MM.1S (cell line): Measurements from ENCODE around the gene TMEM17.

ENCODE experiments used
- DNase-seq: peaks from one replicate; pipeline ENCODE4 v3.0.0-alpha.2; 2015
- H2AFZ ChIP-seq: fragments of 300-600 bp; sonication (generic); 2 replicates; pipeline ENCODE4 v1.6.0; 2016; ENCODE audit warnings: antibody characterized with exemption, low read length
- H3F3A ChIP-seq: fragments of 300-600 bp; sonication (generic); 2 replicates; pipeline ENCODE4 v1.6.1; 2016; ENCODE audit warnings: mild to moderate bottlenecking, antibody characterized with exemption, low read length, moderate library complexity, mixed read lengths; ENCODE audit not compliant: insufficient read depth
- H3K27ac ChIP-seq: fragments of 300-600 bp; sonication (generic); 2 replicates; pipeline ENCODE4 v1.5.1; 2016; ENCODE audit warnings: mild to moderate bottlenecking, low read length
- H3K27me3 ChIP-seq: fragments of 300-600 bp; sonication (generic); replicated peaks from 2 replicates; pipeline ENCODE4 v1.6.0; 2016; ENCODE audit warnings: low read length; ENCODE audit not compliant: insufficient read depth
- H3K36me3 ChIP-seq: fragments of 300-600 bp; sonication (generic); replicated peaks from 2 replicates; pipeline ENCODE4 v1.6.1; 2016; ENCODE audit warnings: mild to moderate bottlenecking, low read length, mixed read lengths; ENCODE audit not compliant: insufficient read depth
- H3K4me1 ChIP-seq: fragments of 300-600 bp; sonication (generic); 2 replicates; pipeline ENCODE4 v1.6.1; 2016; ENCODE audit warnings: low read length, mixed read lengths
- H3K4me2 ChIP-seq: fragments of 300-600 bp; sonication (generic); 2 replicates; pipeline ENCODE4 v1.6.0; 2016; ENCODE audit warnings: low read depth, low read length
- H3K4me3 ChIP-seq: fragments of 300-600 bp; sonication (generic); 2 replicates; pipeline ENCODE4 v1.5.1; 2016; ENCODE audit warnings: low read length, mixed read lengths
- H3K79me2 ChIP-seq: fragments of 300-600 bp; sonication (generic); 2 replicates; pipeline ENCODE4 v1.6.1; 2016; ENCODE audit warnings: mixed run types, low read length, mixed read lengths
- H3K9ac ChIP-seq: fragments of 300-600 bp; sonication (generic); 2 replicates; pipeline ENCODE4 v1.6.1; 2016; ENCODE audit warnings: low read length, mixed read lengths
- H3K9me2 ChIP-seq: fragments of 300-600 bp; sonication (generic); replicated peaks from 2 replicates; pipeline ENCODE4 v1.6.1; 2016; ENCODE audit warnings: mild to moderate bottlenecking, low read length, mixed read lengths; ENCODE audit not compliant: insufficient read depth
- H3K9me3 ChIP-seq: fragments of 300-600 bp; sonication (generic); replicated peaks from 2 replicates; pipeline ENCODE4 v1.6.1; 2016; ENCODE audit warnings: mild to moderate bottlenecking, low read length, mixed read lengths; ENCODE audit not compliant: insufficient read depth
- H4K20me1 ChIP-seq: fragments of 300-600 bp; sonication (generic); 2 replicates; pipeline ENCODE4 v1.6.1; 2016; ENCODE audit warnings: mild to moderate bottlenecking, low read length, moderate library complexity, mixed read lengths; ENCODE audit not compliant: insufficient read depth
- CTCF ChIP-seq: fragments of 300-600 bp; sonication (generic); IDR thresholded peaks from 2 replicates; pipeline ENCODE4 v1.5.1; 2016; ENCODE audit warnings: antibody characterized with exemption, low read length, mixed read lengths
- EZH2 ChIP-seq: fragments of 300-600 bp; sonication (generic); optimal IDR thresholded peaks from 2 replicates; pipeline ENCODE3; 2017; ENCODE audit warnings: low read depth, mild to moderate bottlenecking, antibody characterized with exemption, low read length, mixed read lengths
- EZH2phosphoT487 ChIP-seq: fragments of 300-600 bp; sonication (generic); IDR thresholded peaks from 2 replicates; pipeline ENCODE4 v1.6.1; 2018; ENCODE audit warnings: antibody characterized with exemption, low read length

Gene TMEM17

GRCh38 chr2:62506421-62506750 is 391 bp upstream of the TMEM17 start:
- Histone ChIP-seq H3K79me2 (no peaks in the 10 kb centered on the region), H3K9me2 (no peaks in the 10 kb centered on the region), H4K20me1 (no peaks in the 10 kb centered on the region), H3K4me3 (peak overlapping the region; percentile 78), H3F3A (0 out of 2 replicates have a peak, but pooled peaks cover 2% of the 10 kb centered on the region), H3K9ac (peak overlapping the region; percentile 64; the same call in 1 of the 2 replicates), H3K4me2 (peak overlapping the region; percentile 78), H3K27ac (no peak overlapping the region; the same call in 1 of the 2 replicates), H3K9me3 (no peaks in the 10 kb centered on the region), H3K36me3 (no peaks in the 10 kb centered on the region), H3K27me3 (no peaks in the 10 kb centered on the region), H2AFZ (peak overlapping the region; percentile 72), H3K4me1 (no peaks in the 10 kb centered on the region)
- DNase-seq, result no peak
- TF ChIP-seq EZH2, result no peak
- no peak for TF ChIP-seq CTCF

DNA sequence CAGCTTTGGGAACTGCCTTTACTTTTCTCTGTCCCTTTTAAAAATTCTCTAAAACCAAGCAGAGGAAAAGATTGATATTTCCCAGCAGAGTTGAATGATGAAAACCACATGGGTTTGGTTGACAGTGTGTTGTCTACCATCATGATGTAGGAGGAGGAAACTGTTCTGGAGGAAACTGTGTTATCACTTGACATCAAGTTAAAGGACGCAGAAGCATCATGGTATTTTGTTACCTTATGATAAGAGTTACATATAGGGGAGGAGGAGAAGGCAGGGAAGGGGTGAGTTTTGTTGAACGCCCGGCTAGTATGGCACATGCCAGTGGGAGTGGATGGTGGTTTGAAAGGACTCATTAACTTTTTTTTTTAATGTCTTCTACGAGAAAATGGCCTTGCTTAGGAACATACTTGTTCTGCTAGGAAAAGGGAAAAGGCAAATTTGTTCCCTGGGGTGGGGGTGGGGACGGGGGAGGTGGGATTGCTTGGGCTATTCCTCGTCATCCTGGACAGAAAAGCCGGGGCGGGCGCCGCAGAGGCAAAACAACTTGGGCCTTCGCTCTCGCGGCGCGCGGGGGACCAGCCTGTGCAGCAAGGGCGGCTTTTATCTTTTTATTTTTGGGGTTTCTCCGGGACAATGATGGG is 766 bp downstream of the TMEM17 start:
- Histone ChIP-seq H3K79me2 (no peaks in the 10 kb centered on the region), H2AFZ (peak overlapping the region; percentile 72), H3K9me2 (no peaks in the 10 kb centered on the region), H3F3A (0 out of 2 replicates have a peak, but pooled peaks cover 2% of the 10 kb centered on the region), H3K9ac (peak overlapping the region; percentile 64; the same call in 1 of the 2 replicates), H3K4me2 (peak overlapping the region; percentile 78), H3K4me3 (peak overlapping the region; percentile 78), H3K27ac (no peak overlapping the region), H4K20me1 (no peaks in the 10 kb centered on the region), H3K36me3 (no peaks in the 10 kb centered on the region), H3K9me3 (no peaks in the 10 kb centered on the region), H3K4me1 (no peaks in the 10 kb centered on the region), H3K27me3 (no peaks in the 10 kb centered on the region)
- TF ChIP-seq CTCF, result no peak
- TF ChIP-seq EZH2phosphoT487, result no peak
- no peak for TF ChIP-seq EZH2
- no peak for DNase-seq

DNA sequence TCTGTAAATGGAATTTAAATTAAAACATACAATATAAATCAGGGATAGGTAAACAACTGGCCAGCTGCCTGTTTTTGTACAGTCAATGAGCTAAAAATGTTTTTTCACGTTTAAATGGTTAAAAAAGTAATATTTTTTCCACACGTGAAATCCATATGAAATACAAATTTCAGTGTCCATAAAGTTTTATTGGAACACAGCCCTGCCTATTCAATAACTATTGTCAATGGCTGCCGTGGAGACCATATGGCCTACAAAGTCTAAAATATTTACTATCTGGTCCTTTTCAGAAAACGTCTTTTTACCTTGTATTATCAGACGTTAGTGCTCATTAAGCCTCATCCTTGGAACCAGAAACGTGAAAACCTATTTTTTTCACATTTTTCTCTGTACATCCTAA is 1.3 kb downstream of the TMEM17 start:
- TF ChIP-seq CTCF, result no peak
- no peak for TF ChIP-seq EZH2phosphoT487
- no peak for TF ChIP-seq EZH2
- no peaks in the 10 kb centered on the region for H3K27me3 ChIP-seq
- H3K36me3 ChIP-seq, result no peaks in the 10 kb centered on the region
- H3K4me3 ChIP-seq, result no peak overlapping the region
- H3K79me2 ChIP-seq, result no peaks in the 10 kb centered on the region
- H3K4me1 ChIP-seq, result no peaks in the 10 kb centered on the region
- 0 out of 2 replicates have a peak, but pooled peaks cover 2% of the 10 kb centered on the region for H3F3A ChIP-seq
- DNase-seq, result no peak
- no peak overlapping the region for H3K4me2 ChIP-seq
- no peak overlapping the region for H3K27ac ChIP-seq
- no peak overlapping the region for H2AFZ ChIP-seq
- H3K9me2 ChIP-seq, result no peaks in the 10 kb centered on the region
- no peaks in the 10 kb centered on the region for H4K20me1 ChIP-seq
- H3K9ac ChIP-seq, result no peak overlapping the region
- no peaks in the 10 kb centered on the region for H3K9me3 ChIP-seq
